Epithelial cell of esophagus (primary cell): Measurements from ENCODE around the gene IL17A.
A peak's percentile ranks its signal among the peaks of the same experiment; 100 is the strongest.

Experiments
- DNase-seq: peaks from one replicate; pipeline ENCODE4 v3.0.0; 2010; ENCODE audit warnings: low read depth
- H3K4me3 ChIP-seq: 2 replicates; pipeline ENCODE4 v1.5.1; 2011; ENCODE audit warnings: mild to moderate bottlenecking, low read length, control low read depth
- TF ChIP-seq, protein P1 (sequence below): IDR thresholded peaks from 2 replicates; pipeline ENCODE4 v1.5.1; 2011; ENCODE audit warnings: low read depth, mild to moderate bottlenecking, low read length, control low read depth, inconsistent platforms; ENCODE audit not compliant: insufficient read depth; ENCODE audit errors: missing control alignments

IL17A gene

DNA sequence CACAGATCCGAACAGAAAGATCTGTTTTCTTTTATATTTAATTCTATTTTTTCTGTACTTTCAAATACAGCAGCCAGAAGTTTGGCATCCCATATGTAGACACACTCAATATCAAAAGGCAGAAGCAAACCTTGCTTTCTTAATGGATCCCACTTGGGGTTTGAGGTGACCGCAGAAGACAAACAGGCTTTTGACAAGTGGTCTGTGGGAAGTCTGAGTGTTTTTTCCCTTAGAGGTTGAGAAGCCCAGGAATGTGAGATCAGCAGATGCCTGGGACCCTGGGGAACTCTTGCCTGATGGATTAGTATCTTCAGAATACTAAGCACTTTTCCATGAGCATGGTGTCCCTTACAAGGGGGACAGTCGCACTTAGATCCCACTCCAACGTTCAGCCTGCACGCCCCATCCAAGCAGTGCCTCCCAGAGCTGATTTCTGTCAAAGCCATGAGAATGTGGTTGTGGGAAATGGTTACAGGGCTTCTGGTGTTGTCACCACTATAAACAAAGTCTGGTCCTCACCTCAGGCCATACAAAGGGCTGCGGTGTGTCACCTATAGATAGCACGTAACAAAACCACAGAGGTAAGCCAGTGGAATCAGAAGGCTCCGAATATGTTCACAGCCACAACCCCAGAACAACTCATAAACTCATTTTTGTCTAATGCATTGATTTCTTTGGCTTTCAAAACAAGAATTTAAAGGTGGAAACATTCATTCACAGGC, 45.4 kb downstream of the IL17A start:
- H3K4me3 ChIP-seq: no peak overlapping the region
- DNase-seq: no peak
- TF ChIP-seq, protein P1, sequence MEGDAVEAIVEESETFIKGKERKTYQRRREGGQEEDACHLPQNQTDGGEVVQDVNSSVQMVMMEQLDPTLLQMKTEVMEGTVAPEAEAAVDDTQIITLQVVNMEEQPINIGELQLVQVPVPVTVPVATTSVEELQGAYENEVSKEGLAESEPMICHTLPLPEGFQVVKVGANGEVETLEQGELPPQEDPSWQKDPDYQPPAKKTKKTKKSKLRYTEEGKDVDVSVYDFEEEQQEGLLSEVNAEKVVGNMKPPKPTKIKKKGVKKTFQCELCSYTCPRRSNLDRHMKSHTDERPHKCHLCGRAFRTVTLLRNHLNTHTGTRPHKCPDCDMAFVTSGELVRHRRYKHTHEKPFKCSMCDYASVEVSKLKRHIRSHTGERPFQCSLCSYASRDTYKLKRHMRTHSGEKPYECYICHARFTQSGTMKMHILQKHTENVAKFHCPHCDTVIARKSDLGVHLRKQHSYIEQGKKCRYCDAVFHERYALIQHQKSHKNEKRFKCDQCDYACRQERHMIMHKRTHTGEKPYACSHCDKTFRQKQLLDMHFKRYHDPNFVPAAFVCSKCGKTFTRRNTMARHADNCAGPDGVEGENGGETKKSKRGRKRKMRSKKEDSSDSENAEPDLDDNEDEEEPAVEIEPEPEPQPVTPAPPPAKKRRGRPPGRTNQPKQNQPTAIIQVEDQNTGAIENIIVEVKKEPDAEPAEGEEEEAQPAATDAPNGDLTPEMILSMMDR: no peak

DNA sequence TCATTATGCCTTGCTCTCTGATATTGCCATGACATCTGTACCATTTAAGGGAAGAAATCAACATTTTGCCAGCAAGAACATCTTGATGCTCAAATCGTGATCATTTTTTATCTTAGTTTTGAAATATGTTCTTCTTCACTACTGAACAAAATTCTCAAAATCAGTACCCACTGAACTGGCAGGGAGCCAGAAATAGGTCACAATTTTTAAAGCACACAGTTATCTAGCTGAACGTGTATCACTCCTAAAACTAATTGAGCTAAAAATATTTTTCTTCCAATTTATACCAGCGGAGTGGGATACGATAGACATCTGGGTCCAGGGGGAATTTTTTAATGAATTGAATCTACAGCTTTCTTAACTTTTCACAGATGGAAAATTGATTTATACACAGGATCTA, 46.8 kb downstream of the IL17A start:
- no peak for DNase-seq
- TF ChIP-seq, protein P1: no peak
- no peak overlapping the region for H3K4me3 ChIP-seq

DNA sequence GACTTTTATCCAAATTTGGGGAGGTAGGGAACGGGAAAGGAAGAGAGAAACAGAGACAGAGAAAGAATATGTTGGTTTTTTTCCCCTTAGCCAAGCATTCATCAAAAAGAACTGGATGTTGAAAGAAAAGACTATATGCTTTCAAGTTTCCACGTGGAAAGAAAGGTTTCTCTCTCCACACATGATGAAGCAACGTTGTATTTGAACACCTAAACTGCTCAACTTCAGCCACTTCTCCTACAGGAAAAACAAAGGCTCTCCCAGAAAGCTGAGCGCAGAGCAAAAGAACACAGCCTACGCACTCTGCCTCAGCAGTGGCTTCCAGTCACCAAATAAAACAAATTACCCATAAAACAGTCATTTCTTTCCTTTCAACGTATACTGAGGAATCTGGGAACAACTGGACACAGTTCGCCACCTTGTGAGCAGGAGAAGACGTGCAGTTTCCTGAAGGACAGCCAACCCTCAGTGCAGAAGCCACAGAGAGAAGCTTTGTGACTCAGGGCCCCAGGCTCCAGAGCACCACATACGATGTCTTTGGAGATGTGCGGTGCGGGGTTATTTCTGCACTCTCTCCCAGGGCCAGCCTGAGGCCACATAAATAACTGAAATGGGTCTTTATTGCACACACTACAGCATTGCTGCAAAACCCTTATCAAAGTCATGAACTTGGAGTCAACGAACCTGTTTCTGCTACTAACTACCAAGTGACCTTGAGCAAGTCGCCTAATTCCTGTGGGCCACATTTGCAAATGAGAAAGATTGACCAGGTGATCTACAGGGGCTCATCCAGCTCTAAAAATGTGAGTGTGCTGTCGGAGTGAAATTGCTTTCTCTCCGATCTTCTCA, 48.0 kb downstream of the IL17A start:
- H3K4me3 ChIP-seq: no peak overlapping the region
- peak; percentile 76 for DNase-seq
- TF ChIP-seq, protein P1: peak; percentile 72
